ENCODE data around the gene ABCC12. TPM values are rescaled to one million over a fixed set of nuclear protein-coding genes. Genes with fewer than 3 reads are reported as not detected.

ABCC12 gene
- polyA plus RNA-seq, 2 of the 4 experiments (the other 2 are of a cell fraction) = 0.23 TPM; not detected in 1

DNA sequence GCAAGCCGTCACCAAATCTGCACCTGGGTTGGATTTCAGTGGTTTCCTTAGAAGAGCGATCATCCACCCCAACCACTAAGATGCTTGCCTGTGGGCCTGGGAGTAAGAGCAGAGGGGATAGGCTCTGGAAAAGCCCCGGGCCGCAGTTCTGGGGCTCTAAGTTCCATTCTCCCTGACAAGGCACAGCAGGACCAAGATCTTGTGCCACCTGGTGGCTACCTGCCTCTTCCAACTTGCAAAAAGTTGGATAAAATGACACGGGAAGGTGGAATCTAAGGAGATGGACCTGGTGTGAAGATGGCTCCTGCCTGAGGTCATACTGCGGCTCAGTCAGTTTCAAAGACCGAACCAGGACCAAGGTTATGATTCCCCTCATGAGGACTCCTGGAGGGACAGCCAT, 42.3 kb downstream of the ABCC12 start:
- no peak for ATAC-seq
- no peak overlapping the region for H3K4me3 ChIP-seq
- no peaks in the 10 kb centered on the region for H3K9me3 ChIP-seq
- ChIA-PET POLR2A (no interaction called here), CTCF (interaction anchor here (0.6 to 1.8 kb wide), 12 partner anchors 10 to 1075 kb away, joined by 3 to 6 read pairs (median 3); partner anchors contain the start of gene NETO2)
- no peak overlapping the region for H3K4me2 ChIP-seq
- no peak for TF ChIP-seq RARB (CRISPR knock-in tag; IDR thresholded peaks at IDR 0.05)
- TF ChIP-seq, protein P1, sequence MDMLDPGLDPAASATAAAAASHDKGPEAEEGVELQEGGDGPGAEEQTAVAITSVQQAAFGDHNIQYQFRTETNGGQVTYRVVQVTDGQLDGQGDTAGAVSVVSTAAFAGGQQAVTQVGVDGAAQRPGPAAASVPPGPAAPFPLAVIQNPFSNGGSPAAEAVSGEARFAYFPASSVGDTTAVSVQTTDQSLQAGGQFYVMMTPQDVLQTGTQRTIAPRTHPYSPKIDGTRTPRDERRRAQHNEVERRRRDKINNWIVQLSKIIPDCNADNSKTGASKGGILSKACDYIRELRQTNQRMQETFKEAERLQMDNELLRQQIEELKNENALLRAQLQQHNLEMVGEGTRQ (IDR thresholded peaks at IDR 0.05) = no peak
- TF ChIP-seq CHD2 (IDR thresholded peaks at IDR 0.05; ENCODE audit: low read length, partially characterized antibody) = no peak
- no peak for TF ChIP-seq HMGXB4 (CRISPR knock-in tag; IDR thresholded peaks at IDR 0.05; ENCODE audit: borderline replicate concordance)
- TF ChIP-seq RAD21 (conservative IDR thresholded peaks at IDR 0.05 in 1 of 2, IDR thresholded peaks at IDR 0.05 in 1 of 2) = peak; percentile 34 to 60
- TF ChIP-seq NPAS2 (CRISPR knock-in tag; IDR thresholded peaks at IDR 0.05; ENCODE audit: borderline replicate concordance) = no peak
- TF ChIP-seq SMC3 (IDR thresholded peaks at IDR 0.05) = peak; percentile 54
- no peak for TF ChIP-seq JUNB (IDR thresholded peaks at IDR 0.05)
- peak; percentile 31 for TF ChIP-seq CTCF (IDR thresholded peaks at IDR 0.05)
- TF ChIP-seq FOSL2 (IDR thresholded peaks at IDR 0.05) = no peak
- no peak for TF ChIP-seq FOSL2 (CRISPR knock-in tag; IDR thresholded peaks at IDR 0.05)
- 82% methylated on average over 7 of the region's 7 CpGs for WGBS (ENCODE audit: missing lambda C conversion rate)
- FAIRE-seq = no peak
- peaks cover 4% of the 10 kb centered on the region; the same call in 1 of the 3 replicates for H3K4me1 ChIP-seq
- DNase-seq (ENCODE audit: low read depth in 1 of 2, low spot score in 1 of 2) = peak in 1 of 2 experiments; percentile 53
- peak overlapping the region; percentile 15 to 23; a peak in 1 of 6 replicates for H3K27ac ChIP-seq

DNA sequence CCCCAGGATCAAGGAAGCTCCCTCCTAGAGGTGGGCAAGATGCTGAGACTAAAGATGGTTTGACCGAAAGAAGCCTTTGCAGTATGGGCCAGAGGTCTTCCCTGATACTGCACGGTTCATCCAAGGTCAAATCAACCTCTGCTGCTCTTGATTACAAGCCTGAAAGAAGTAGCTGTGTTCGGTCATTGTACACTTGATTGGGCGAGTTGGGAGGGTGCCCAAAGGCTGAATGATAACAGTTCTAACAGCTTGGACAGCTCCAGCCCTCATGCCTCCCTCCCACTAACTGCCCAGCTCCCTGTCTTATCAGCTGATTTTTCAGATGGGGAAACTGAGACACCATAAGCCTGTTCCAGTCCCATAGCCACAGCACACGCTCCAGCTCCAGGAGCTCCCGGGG, 42.8 kb downstream of the ABCC12 start:
- Histone ChIP-seq H3K9me3 (no peaks in the 10 kb centered on the region), H3K27ac (peak overlapping the region in 1 of 2 experiments; percentile 23; a peak in 1 of 6 replicates), H3K4me3 (no peak overlapping the region), H3K4me2 (no peak overlapping the region), H3K4me1 (peaks cover 4% of the 10 kb centered on the region; the same call in 1 of the 3 replicates)
- WGBS (ENCODE audit: missing lambda C conversion rate) = 83% methylated on average over 6 of the region's 6 CpGs
- POLR2A ChIA-PET = no interaction called here
- ATAC-seq (no peak), FAIRE-seq (no peak), DNase-seq (ENCODE audit: low read depth in 1 of 2, low spot score in 1 of 2) (no peak)
- CTCF ChIA-PET = interaction anchor here (0.7 to 1.8 kb wide), 10 partner anchors 11 to 1075 kb away, joined by 3 to 6 read pairs (median 3); partner anchors contain the start of gene NETO2
- TF ChIP-seq SMC3 (IDR thresholded peaks at IDR 0.05) = no peak
- TF ChIP-seq, protein P2, sequence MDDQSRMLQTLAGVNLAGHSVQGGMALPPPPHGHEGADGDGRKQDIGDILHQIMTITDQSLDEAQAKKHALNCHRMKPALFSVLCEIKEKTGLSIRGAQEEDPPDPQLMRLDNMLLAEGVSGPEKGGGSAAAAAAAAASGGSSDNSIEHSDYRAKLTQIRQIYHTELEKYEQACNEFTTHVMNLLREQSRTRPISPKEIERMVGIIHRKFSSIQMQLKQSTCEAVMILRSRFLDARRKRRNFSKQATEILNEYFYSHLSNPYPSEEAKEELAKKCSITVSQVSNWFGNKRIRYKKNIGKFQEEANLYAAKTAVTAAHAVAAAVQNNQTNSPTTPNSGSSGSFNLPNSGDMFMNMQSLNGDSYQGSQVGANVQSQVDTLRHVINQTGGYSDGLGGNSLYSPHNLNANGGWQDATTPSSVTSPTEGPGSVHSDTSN (IDR thresholded peaks at IDR 0.05) = no peak
- no peak for TF ChIP-seq JUN (IDR thresholded peaks at IDR 0.05)
- TF ChIP-seq FOXS1 (CRISPR knock-in tag; IDR thresholded peaks at IDR 0.05) = no peak
- TF ChIP-seq ZC3H11A (IDR thresholded peaks at IDR 0.05) = no peak
- TF ChIP-seq PHF8 (IDR thresholded peaks at IDR 0.05; ENCODE audit: borderline replicate concordance, low read depth) = no peak
- TF ChIP-seq, protein P3, sequence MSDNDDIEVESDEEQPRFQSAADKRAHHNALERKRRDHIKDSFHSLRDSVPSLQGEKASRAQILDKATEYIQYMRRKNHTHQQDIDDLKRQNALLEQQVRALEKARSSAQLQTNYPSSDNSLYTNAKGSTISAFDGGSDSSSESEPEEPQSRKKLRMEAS (IDR thresholded peaks at IDR 0.05) = no peak

All from A549 (cell line).